HUES6 (cell line): ENCODE measurements around the gene TYROBP.

Experiments
- H3K27ac ChIP-seq: 2 replicates; pipeline ENCODE4 v1.7.0; 2013; ENCODE audit warnings: low read depth, mild to moderate bottlenecking, low read length, inconsistent platforms
- H3K27me3 ChIP-seq: 2 replicates; pipeline ENCODE4 v1.6.1; 2013; ENCODE audit warnings: low read length; ENCODE audit not compliant: control insufficient read depth, insufficient read depth
- H3K36me3 ChIP-seq: 2 replicates; pipeline ENCODE4 v1.6.1; 2013; ENCODE audit warnings: low read length; ENCODE audit not compliant: control insufficient read depth, insufficient read depth
- H3K4me1 ChIP-seq: 2 replicates; pipeline ENCODE4 v1.6.1; 2013; ENCODE audit warnings: low read length; ENCODE audit not compliant: control insufficient read depth, insufficient read depth
- H3K4me3 ChIP-seq: 2 replicates; pipeline ENCODE4 v1.5.1; 2013; ENCODE audit warnings: low read depth, low read length
- H3K9ac ChIP-seq: one replicate; pipeline ENCODE4 v1.6.1; 2013; ENCODE audit warnings: mild to moderate bottlenecking, low read length
- H3K9me3 ChIP-seq: 2 replicates; pipeline ENCODE4 v1.6.1; 2013; ENCODE audit warnings: low read depth, low read length; ENCODE audit not compliant: control insufficient read depth, insufficient read depth

Gene TYROBP

GRCh38 chr19:35869327-35870123 lies 38.6 kb downstream of the TYROBP start:
- no peaks in the 10 kb centered on the region for H3K9me3 ChIP-seq
- H3K4me3 ChIP-seq, result peak overlapping the region; percentile 77
- no peak overlapping the region for H3K27ac ChIP-seq
- no peaks in the 10 kb centered on the region for H3K36me3 ChIP-seq
- H3K9ac ChIP-seq, result no peak overlapping the region
- H3K27me3 ChIP-seq, result peaks cover 42% of the 10 kb centered on the region
- peaks cover 16% of the 10 kb centered on the region; the same call in 1 of the 2 replicates for H3K4me1 ChIP-seq

GRCh38 chr19:35868823-35869326 lies 39.2 kb downstream of the TYROBP start:
- no peaks in the 10 kb centered on the region for H3K9me3 ChIP-seq
- peaks cover 49% of the 10 kb centered on the region for H3K27me3 ChIP-seq
- H3K9ac ChIP-seq, result no peak overlapping the region
- H3K27ac ChIP-seq, result no peak overlapping the region
- peaks cover 16% of the 10 kb centered on the region; the same call in 1 of the 2 replicates for H3K4me1 ChIP-seq
- H3K36me3 ChIP-seq, result no peaks in the 10 kb centered on the region
- H3K4me3 ChIP-seq, result peak overlapping the region; percentile 77

- peak within 1 kb of the TSS; percentile 77 for H3K4me3 ChIP-seq
- H3K9me3 ChIP-seq, result no peaks in the 10 kb centered on the region
- H3K27ac ChIP-seq, result no peak within 1 kb of the TSS
- peaks cover 16% of the 10 kb centered on the region; the same call in 1 of the 2 replicates for H3K4me1 ChIP-seq
- peak within 1 kb of the TSS; percentile 6 for H3K9ac ChIP-seq
- no peaks in the 10 kb centered on the region for H3K36me3 ChIP-seq
- peaks cover 49% of the 10 kb centered on the region for H3K27me3 ChIP-seq
Observed at GRCh38 chr19:35868172-35868822, 39.8 kb downstream of the TYROBP start, which contains the start of gene APLP1. TSS of gene APLP1 (plus strand) at chr19:35868574. CDS start at chr19:35868637, 63 bp downstream.

GRCh38 chr19:35863018-35863417 lies 45.1 kb downstream of the TYROBP start:
- no peak overlapping the region for H3K9ac ChIP-seq
- no peak overlapping the region for H3K4me3 ChIP-seq
- H3K36me3 ChIP-seq, result no peaks in the 10 kb centered on the region
- peaks cover 93% of the 10 kb centered on the region for H3K27me3 ChIP-seq
- H3K4me1 ChIP-seq, result peaks cover 18% of the 10 kb centered on the region
- no peak overlapping the region for H3K27ac ChIP-seq
- H3K9me3 ChIP-seq, result no peaks in the 10 kb centered on the region

- Histone ChIP-seq H3K9me3 (no peaks in the 10 kb centered on the region), H3K4me1 (peaks cover 14% of the 10 kb centered on the region), H3K27me3 (peaks cover 93% of the 10 kb centered on the region), H3K4me3 (no peak overlapping the region), H3K36me3 (no peaks in the 10 kb centered on the region), H3K27ac (no peak overlapping the region), H3K9ac (no peak overlapping the region)
Observed at GRCh38 chr19:35862528-35862927, 45.6 kb downstream of the TYROBP start.

GRCh38 chr19:35861640-35862160 lies 46.4 kb downstream of the TYROBP start:
- Histone ChIP-seq H3K36me3 (no peaks in the 10 kb centered on the region), H3K9ac (no peak overlapping the region), H3K27me3 (peaks cover 93% of the 10 kb centered on the region), H3K4me3 (peak overlapping the region; percentile 77), H3K4me1 (peaks cover 14% of the 10 kb centered on the region), H3K27ac (no peak overlapping the region), H3K9me3 (no peaks in the 10 kb centered on the region)

GRCh38 chr19:35860818-35861639 lies 47.1 kb downstream of the TYROBP start:
- Histone ChIP-seq H3K27ac (no peak overlapping the region), H3K9me3 (no peaks in the 10 kb centered on the region), H3K4me3 (peak overlapping the region; percentile 77), H3K36me3 (no peaks in the 10 kb centered on the region), H3K27me3 (peaks cover 93% of the 10 kb centered on the region), H3K4me1 (peaks cover 14% of the 10 kb centered on the region), H3K9ac (no peak overlapping the region)

GRCh38 chr19:35860436-35860817 lies 47.7 kb downstream of the TYROBP start:
- Histone ChIP-seq H3K9me3 (no peaks in the 10 kb centered on the region), H3K36me3 (no peaks in the 10 kb centered on the region), H3K27me3 (peaks cover 93% of the 10 kb centered on the region), H3K27ac (no peak overlapping the region), H3K9ac (no peak overlapping the region), H3K4me1 (peaks cover 20% of the 10 kb centered on the region), H3K4me3 (peak overlapping the region; percentile 77)

- no peak overlapping the region for H3K4me3 ChIP-seq
- H3K4me1 ChIP-seq, result peaks cover 20% of the 10 kb centered on the region
- no peaks in the 10 kb centered on the region for H3K9me3 ChIP-seq
- peaks cover 94% of the 10 kb centered on the region for H3K27me3 ChIP-seq
- H3K27ac ChIP-seq, result no peak overlapping the region
- H3K36me3 ChIP-seq, result no peaks in the 10 kb centered on the region
- H3K9ac ChIP-seq, result no peak overlapping the region
Observed at GRCh38 chr19:35859414-35859813, 48.7 kb downstream of the TYROBP start.

GRCh38 chr19:35858311-35858710 lies 49.8 kb downstream of the TYROBP start:
- Histone ChIP-seq H3K36me3 (no peaks in the 10 kb centered on the region), H3K4me1 (peaks cover 20% of the 10 kb centered on the region), H3K9ac (no peak overlapping the region), H3K9me3 (no peaks in the 10 kb centered on the region), H3K27me3 (peaks cover 98% of the 10 kb centered on the region), H3K4me3 (no peak overlapping the region), H3K27ac (no peak overlapping the region)
